SH-SY5Y (cell line): ENCODE data around the gene CGB1.

Experiments
- GATA2 ChIP-seq: IDR thresholded peaks from 2 replicates; pipeline ENCODE4 v1.6.1; 2011; ENCODE audit warnings: mild to moderate bottlenecking, low read depth, low read length
- GATA3 ChIP-seq: IDR thresholded peaks from 2 replicates; pipeline ENCODE4 v1.6.1; 2011; ENCODE audit warnings: low read depth, mild to moderate bottlenecking, low read length, moderate library complexity

The CGB1 gene

GRCh38 chr19:49020931-49021895, 15.5 kb downstream of the CGB1 start:
- TF ChIP-seq GATA2 = no peak

- TF ChIP-seq GATA3 = no peak
- no peak for TF ChIP-seq GATA2
Measured at GRCh38 chr19:49020342-49020741, 16.4 kb downstream of the CGB1 start.

- TF ChIP-seq GATA2 = no peak
- no peak for TF ChIP-seq GATA3
Measured at GRCh38 chr19:49019242-49019932, 17.3 kb downstream of the CGB1 start.

GRCh38 chr19:49017666-49018351, 18.9 kb downstream of the CGB1 start:
- TF ChIP-seq GATA3 (no peak), GATA2 (no peak)

- no peak for TF ChIP-seq GATA2
- no peak for TF ChIP-seq GATA3
Measured at GRCh38 chr19:49017041-49017665, 19.5 kb downstream of the CGB1 start, which contains the start of gene LHB. LHB (minus strand) TSS chr19:49017091; CDS start chr19:49017081, 10 bp downstream.

- TF ChIP-seq GATA2 = no peak
Measured at GRCh38 chr19:49016067-49016839, 20.4 kb downstream of the CGB1 start.

- TF ChIP-seq GATA3 = no peak
- TF ChIP-seq GATA2 = no peak
Measured at GRCh38 chr19:49014870-49015255, 21.8 kb downstream of the CGB1 start.

- TF ChIP-seq GATA3 (no peak), GATA2 (no peak)
Measured at GRCh38 chr19:49014123-49014869, 22.4 kb downstream of the CGB1 start.

- TF ChIP-seq GATA3 = no peak
- no peak for TF ChIP-seq GATA2
Measured at GRCh38 chr19:49011194-49011593, 25.5 kb downstream of the CGB1 start.

GRCh38 chr19:49010453-49010852, 26.2 kb downstream of the CGB1 start:
- TF ChIP-seq GATA3 (no peak), GATA2 (no peak)

GRCh38 chr19:49009828-49010227, 26.9 kb downstream of the CGB1 start:
- no peak for TF ChIP-seq GATA2
- TF ChIP-seq GATA3 = no peak

- no peak for TF ChIP-seq GATA3
Measured at GRCh38 chr19:49006905-49007304, 29.8 kb downstream of the CGB1 start.
